Ovary (tissue), 9 donors: ENCODE results near the gene IGBP1. TPM values are rescaled to one million over a fixed set of nuclear protein-coding genes. Genes with fewer than 3 reads are reported as not detected.

Experiments used
- DNase-seq, 5 donors: peaks; one replicate each; pipeline ENCODE4 v3.0.0-alpha.2; 2019 to 2020
- H3K27ac ChIP-seq, 2 donors: fragments of 200-600 bp; one replicate each; pipeline versions ENCODE4 v1.5.1 to v1.8.0; 2019 to 2022
- H3K27me3 ChIP-seq: fragments of 200-600 bp; one replicate; pipeline ENCODE4 v1.8.0; 2022
- H3K36me3 ChIP-seq: fragments of 200-600 bp; sonication (generic); one replicate; pipeline ENCODE4 v1.5.1; 2019
- H3K4me1 ChIP-seq: one replicate; pipeline ENCODE4 v1.8.1; 2013; ENCODE audit warnings: mild to moderate bottlenecking, moderate library complexity; ENCODE audit not compliant: insufficient read depth
- H3K4me3 ChIP-seq: fragments of 200-600 bp; sonication (generic); one replicate; pipeline ENCODE4 v1.5.1; 2017
- H3K9me3 ChIP-seq, 2 donors: fragments of 200-600 bp in 1 of 2; sonication (generic) in 1 of 2; one replicate each; pipeline versions ENCODE4 v1.5.1 to v1.8.1; 2013 to 2019; ENCODE audit warnings: mild to moderate bottlenecking in 1 of 2, moderate library complexity in 1 of 2
- CTCF ChIP-seq, 3 donors: fragments of 450-650 bp in 2 of 3; fragments of 200-600 bp in 1 of 3; IDR thresholded peaks; one replicate each; pipeline versions ENCODE4 v1.5.1 to v1.8.0; 2016 to 2022; ENCODE audit warnings: antibody characterized with exemption in 3 of 3, mild to moderate bottlenecking in 1 of 3
- EP300 ChIP-seq: sonication (generic); formaldehyde crosslinking; IDR thresholded peaks from one replicate; pipeline ENCODE4 v1.6.1; 2017; ENCODE audit warnings: antibody characterized with exemption
- POLR2A ChIP-seq: fragments of 450-650 bp; IDR thresholded peaks from one replicate; pipeline ENCODE4 v1.6.1; 2017; ENCODE audit warnings: antibody characterized with exemption, mild to moderate bottlenecking, moderate library complexity
- WGBS, 3 donors: extraction: QIAGEN DNeasy Blood & Tissue Kit in 1 of 3; methylation state at CpG; one replicate each; pipeline versions ENCODE4 v1.1.5 to v1.1.7; 2013 to 2017; 5-methylcytosine and 5-hydroxymethylcytosine counted together
- intact Hi-C, 4 donors: fragments of 100-400 bp; cut with DNase I; formaldehyde crosslinking; loops; one replicate each; pipeline versions ENCODE4 v1.11.0 to v1.15.1; 2022 to 2023
- polyA plus RNA-seq, 2 donors: library from polyadenylated mRNA; stranded (reverse); fragments of 200-250 nt in 1 of 2; fragments of 350-450 nt in 1 of 2; fragmentation: Illumina TruSeq in 1 of 2; extraction: RNeasy Lipid Tissue Mini Kit (QIAGEN cat#74804) in 1 of 2; gene quantifications; one replicate each; pipeline ENCODE4 v1.2.3, GENCODE V29; 2013 to 2014
- total RNA-seq, 7 donors: library from RNA; depleted of rRNA in 2 of 7; stranded (reverse); fragments of >200 nt in 2 of 7; fragmentation: NEBNext Ultra II Directional in 3 of 7; extraction: Animal tissue kit (Norgen Biotek cat#: 25700) in 3 of 7; gene quantifications; one replicate each; pipeline versions ENCODE4 v1.1.0 to v1.2.4, GENCODE V29; 2016 to 2023
- donor health status: DM: no; HTN: no; CAD: no; lungs with moderate emphysema.
- donor health status: DM: no; HTN: no; CAD: no.
- donor health status: Bipolar disorder and iron deficiency.
- donor health status: DM: yes; HTN: yes; CAD: no.
- donor health status: DM: no; HTN: no; CAD: no.
- donor health status: DM: yes; HTN: yes; CAD: no.

IGBP1 gene
- total and polyA plus RNA-seq, 9 donors, result 63.3 to 181 (median 98.9) TPM

- Histone ChIP-seq H3K36me3 (no peaks in the 10 kb centered on the region), H3K27ac (no peak overlapping the region), H3K9me3 (peaks cover 0 to 5% of the 10 kb centered on the region in 2 donors), H3K4me1 (peaks cover 1% of the 10 kb centered on the region), H3K27me3 (no peaks in the 10 kb centered on the region), H3K4me3 (no peak overlapping the region)
- no peak for TF ChIP-seq POLR2A
- no peak for TF ChIP-seq CTCF (IDR thresholded peaks at IDR 0.05)
- no peak for TF ChIP-seq EP300
- no peak for DNase-seq
- WGBS, 3 donors, result 50 to 56% (median 51%) methylated on average over 4 of the region's 4 CpGs
- intact Hi-C loops, result loop anchor here in 1 of 4 donors (10.0 kb wide), 1 partner anchor 303 kb away; no protein-coding TSS in a partner anchor
Observed at GRCh38 chrX:70132224-70132623, 1.0 kb upstream of the IGBP1 start.

- peaks cover 1% of the 10 kb centered on the region for H3K4me1 ChIP-seq
- no peak overlapping the region for H3K27ac ChIP-seq
- TF ChIP-seq CTCF (IDR thresholded peaks at IDR 0.05) (no peak), EP300 (no peak), POLR2A (no peak)
- peaks cover 0 to 5% of the 10 kb centered on the region in 2 donors for H3K9me3 ChIP-seq
- no peaks in the 10 kb centered on the region for H3K36me3 ChIP-seq
- WGBS, 3 donors, result 28 to 37% (median 33%) methylated on average over 8 of the region's 8 CpGs
- H3K27me3 ChIP-seq, result no peaks in the 10 kb centered on the region
- H3K4me3 ChIP-seq, result peak overlapping the region; percentile 54
- intact Hi-C loops, result loop anchor here in 1 of 4 donors (10.0 kb wide), 1 partner anchor 302 kb away; no protein-coding TSS in a partner anchor
- no peak for DNase-seq
Observed at GRCh38 chrX:70132877-70133302, 357 bp upstream of the IGBP1 start.

GRCh38 chrX:70134116-70134477 is 850 bp downstream of the IGBP1 start:
- DNase-seq, result peak in 1 of 5 donors; percentile 12
- TF ChIP-seq POLR2A (no peak), CTCF (IDR thresholded peaks at IDR 0.05) (no peak), EP300 (no peak)
- intact Hi-C loops, result loop anchor here in 1 of 4 donors (10.0 kb wide), 1 partner anchor 301 kb away; no protein-coding TSS in a partner anchor
- 28 to 33% (median 30%) methylated on average over 12 of the region's 12 CpGs for WGBS, 3 donors
- peaks cover 0 to 5% of the 10 kb centered on the region in 2 donors for H3K9me3 ChIP-seq
- H3K36me3 ChIP-seq, result no peaks in the 10 kb centered on the region
- H3K27me3 ChIP-seq, result no peaks in the 10 kb centered on the region
- H3K4me3 ChIP-seq, result peak overlapping the region; percentile 54
- H3K4me1 ChIP-seq, result peaks cover 1% of the 10 kb centered on the region
- peak overlapping the region in 1 of 2 donors; percentile 43 for H3K27ac ChIP-seq

- DNase-seq, result no peak
- no peak overlapping the region for H3K27ac ChIP-seq
- peaks cover 0 to 5% of the 10 kb centered on the region in 2 donors for H3K9me3 ChIP-seq
- no peak overlapping the region for H3K4me3 ChIP-seq
- 79 to 85% (median 80%) methylated on average over 2 of the region's 2 CpGs for WGBS, 3 donors
- TF ChIP-seq CTCF (IDR thresholded peaks at IDR 0.05) (no peak), POLR2A (no peak), EP300 (no peak)
- intact Hi-C loops, result loop anchor here in 1 of 4 donors (10.0 kb wide), 1 partner anchor 296 kb away; no protein-coding TSS in a partner anchor
- peaks cover 1% of the 10 kb centered on the region for H3K4me1 ChIP-seq
- no peaks in the 10 kb centered on the region for H3K27me3 ChIP-seq
- H3K36me3 ChIP-seq, result no peaks in the 10 kb centered on the region
Observed at GRCh38 chrX:70138622-70139021, 5.4 kb downstream of the IGBP1 start.
